ENCODE results near the gene SYNE2.

The SYNE2 gene

DNA sequence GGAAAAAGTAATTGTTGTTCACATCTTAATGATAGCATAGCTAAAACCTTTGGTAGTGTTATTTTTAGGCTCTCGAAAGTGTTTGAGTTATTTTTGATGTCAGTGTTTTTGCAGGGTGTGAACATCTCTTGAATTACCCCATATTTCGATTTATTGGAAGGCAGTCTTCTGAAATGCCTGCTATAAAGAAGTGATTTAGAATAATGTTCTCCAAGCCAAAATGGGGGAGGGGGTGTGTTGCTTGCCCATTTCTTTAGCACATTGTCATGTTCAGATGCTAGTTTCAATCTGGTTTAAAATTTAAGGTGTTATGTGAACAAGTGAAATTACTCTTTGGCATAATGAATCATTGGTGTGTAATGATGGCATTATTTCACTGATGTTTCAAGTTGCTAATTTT is 110.6 kb downstream of the SYNE2 start:
- DNase-seq (ENCODE audit: low read depth): no peak

DNA sequence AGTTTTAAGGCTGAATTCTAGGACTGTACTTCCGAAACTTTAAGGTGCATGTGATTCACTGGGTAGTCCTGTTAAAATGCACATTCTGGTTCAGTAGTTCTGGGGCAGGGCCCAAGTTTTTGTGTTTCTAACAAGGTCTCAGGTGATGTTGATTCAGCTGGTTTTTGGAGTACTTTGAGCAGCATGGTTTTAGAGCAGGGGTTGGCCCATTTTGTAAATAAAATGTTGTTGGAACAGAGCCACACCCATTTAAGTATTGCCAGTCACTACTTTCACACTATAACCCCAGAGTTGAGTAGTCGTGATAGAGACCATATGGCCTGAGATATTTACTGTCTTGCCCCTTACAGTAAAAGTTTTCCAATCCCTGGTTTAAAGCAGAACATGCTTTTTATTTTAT is 111.3 kb downstream of the SYNE2 start:
- no peak for DNase-seq (ENCODE audit: low read depth)

DNA sequence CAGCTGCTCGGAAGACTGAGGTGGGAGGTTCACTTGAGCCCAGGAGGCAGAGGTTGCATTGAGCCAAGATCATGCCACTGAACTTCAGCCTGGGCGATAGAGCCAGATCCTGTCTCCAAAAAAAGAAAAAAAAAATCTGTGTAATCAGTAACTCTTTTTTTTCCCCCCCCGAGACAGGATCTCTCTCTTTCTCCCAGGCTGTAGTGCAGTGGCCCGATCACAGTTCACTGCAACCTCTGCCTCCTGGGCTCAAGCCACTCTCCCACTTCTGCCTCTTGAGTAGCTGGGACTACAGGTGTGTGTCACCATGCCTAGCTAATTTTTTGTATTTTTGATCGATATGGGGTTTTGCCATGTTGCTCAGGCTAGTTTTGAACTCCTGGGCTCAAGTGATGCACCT is 113.6 kb downstream of the SYNE2 start:
- no peak for DNase-seq (ENCODE audit: low read depth)

DNA sequence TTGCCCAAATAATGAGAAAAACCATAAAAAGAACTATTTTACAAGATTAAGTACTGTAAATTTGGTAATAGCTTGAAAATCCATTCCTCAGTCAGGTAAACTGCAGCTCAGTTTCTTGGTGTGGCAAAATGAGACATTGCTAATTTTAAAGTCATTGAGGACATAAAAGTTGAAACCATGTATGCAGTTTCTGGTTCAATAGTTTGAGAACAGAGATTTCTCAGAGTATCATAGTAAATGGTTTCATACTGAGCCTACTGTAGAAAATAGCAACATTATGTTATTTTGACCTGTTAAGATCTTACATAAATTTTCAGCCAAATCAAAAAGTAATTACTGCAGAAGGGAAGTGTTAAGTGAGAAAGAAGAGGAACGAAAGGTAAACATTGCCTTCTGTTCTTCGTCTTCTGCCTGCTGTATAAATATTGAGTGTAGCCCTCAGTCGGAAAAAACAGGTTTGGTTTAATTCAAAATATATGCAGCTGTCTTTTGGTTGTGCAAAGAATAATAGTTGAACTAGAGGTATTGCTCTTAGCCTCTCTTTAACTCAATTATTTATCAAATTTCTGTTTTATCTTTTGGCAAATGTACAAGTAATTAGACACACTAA is 119.6 kb downstream of the SYNE2 start:
- DNase-seq (ENCODE audit: low read depth): no peak

DNA sequence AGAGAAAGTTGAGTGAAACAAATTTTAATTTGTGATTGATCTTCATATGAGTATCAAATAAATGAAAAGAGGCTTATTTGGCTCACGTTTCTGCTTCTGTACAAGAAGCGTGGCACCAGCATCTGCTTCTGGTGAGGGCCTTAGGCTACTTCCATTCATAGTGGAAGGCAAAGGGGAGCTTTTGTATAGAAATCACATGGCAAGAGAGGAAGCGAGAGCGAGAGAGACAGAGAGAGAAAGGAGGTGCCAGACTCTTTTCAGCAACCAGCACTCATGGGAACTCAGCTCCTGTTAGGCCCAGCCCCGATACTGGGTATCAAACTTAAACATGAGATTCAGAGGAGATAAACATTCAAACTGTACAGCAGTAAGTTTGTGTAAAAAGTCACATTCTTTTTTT is 121.4 kb downstream of the SYNE2 start:
- DNase-seq (ENCODE audit: low read depth): no peak

DNA sequence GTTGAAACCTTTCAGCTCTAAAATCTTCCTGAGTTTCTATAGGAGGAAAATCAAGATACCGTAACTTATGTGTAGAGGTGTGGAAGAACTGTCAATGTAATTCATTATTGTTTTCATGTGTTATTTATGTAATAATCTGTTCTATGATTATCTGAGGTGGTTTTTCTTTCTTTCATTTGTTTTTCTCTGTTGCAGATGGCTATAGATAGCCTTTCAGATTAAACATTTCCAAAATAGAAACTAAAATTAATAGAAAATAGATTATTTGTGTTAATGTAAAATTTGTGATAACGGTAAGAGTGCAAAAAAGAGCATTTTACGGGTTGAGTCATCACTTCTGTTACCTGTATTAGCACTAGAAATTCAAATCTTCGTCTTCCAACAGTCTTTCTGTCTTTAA is 128.8 kb downstream of the SYNE2 start:
- no peak for DNase-seq (ENCODE audit: low read depth)

DNA sequence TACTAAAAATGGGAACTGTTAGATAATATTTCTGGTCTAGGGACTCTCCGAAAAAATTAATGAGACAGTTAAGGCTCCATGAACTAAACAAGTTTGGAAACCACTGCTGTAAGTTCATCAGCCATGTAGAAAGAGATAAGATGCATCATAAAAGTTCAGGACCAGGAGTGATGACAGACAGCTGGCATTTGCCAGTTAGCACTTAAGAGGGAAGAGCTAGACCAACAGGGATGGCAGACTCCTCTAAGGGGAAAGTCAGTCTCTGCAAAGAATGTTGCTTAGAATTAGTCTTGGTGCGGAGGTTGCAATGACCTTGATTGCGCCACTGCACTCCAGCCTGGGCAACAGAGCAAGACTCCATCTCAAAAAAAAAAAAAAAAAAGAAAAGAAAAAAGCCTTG is 129.4 kb downstream of the SYNE2 start:
- no peak for DNase-seq (ENCODE audit: low read depth)

DNA sequence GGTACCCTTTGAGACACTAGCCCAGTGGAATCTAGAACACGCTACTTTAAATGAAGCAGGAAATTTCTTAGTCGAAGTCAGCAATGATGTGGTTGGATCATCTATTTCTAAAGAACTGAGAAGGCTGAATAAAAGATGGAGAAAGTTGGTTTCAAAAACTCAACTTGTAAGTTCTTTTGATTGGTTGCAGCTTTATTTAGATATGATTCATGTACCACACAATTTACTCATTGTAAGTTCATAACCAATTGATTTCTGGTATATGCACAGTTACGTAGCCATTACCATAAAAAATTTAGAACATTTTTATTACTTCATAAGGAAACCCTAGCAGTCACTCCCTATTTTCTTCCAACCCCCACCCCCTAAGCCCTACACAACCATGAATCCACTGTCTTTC is 129.8 kb downstream of the SYNE2 start:
- DNase-seq (ENCODE audit: low read depth): no peak

DNA sequence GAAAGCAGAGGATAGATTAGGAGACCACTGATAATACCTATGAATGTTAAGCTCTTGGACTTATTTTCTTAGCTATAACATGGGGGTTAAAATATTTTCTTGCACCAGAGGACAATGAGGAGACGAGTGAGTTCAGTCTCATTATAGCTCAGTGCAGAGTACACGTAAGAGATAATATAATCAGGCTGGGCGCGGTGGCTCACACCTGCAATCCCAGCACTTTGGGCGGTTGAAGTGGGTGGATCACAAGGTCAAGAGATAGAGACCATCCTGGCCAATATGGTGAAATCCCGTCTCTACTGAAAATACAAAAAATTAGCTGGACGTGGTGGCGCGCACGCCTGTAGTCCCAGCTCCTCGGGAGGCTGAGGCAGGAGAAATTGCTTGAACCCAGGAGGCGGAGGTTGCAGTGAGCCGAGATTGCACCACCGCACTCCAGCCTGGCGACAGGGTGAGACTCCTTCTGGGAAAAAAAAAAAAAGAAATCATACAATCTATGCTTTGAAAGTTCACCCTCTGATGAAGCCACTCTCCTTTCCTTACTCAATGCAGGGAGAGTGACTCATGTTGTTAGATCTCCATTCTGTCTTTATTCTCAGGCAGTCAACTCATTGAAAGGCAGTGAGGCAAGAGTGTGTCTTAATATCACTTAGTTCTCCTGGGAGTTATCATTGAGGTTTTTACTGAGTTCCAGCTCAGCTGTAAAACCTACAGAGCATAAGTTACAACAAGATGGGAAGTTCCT is 134.2 kb downstream of the SYNE2 start:
- DNase-seq (ENCODE audit: low read depth): no peak

DNA sequence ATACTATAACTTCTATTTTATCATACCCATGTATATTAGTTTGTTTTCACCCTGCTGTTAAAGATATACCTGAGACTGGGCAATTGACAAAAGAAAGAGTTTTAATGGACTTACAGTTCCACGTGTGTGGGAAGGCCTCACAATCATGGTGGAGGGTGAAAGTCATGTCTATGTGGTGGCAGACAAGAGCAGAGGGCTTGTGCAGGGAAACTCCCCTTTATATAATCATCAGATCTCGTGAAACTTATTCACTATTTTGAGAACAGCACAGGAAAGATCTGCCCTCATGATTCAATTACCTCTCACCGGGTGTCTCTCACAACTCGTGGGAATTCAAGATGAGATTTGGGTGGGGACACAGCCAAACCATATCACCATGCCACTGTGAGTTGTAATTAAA is 135.8 kb downstream of the SYNE2 start:
- no peak for DNase-seq (ENCODE audit: low read depth)

DNA sequence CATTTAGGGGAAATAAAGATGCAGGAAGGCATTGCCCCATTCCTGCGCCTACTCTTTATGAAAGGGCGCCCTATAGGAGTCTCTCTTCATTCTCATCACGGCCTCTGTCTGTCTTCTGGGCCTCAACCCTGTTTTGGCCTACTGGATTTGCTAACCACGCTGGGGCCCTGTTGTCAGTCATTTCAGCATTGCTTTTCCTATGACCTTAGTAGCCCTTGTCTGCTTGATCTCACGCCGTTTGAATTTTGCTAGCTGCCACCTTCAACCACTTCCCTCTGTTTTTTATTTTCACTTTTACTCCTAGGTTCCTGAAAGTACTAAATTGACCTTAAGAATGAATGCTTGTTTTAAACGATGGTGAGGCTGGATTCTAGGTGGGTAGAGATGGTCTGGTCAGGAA is 139.0 kb downstream of the SYNE2 start:
- DNase-seq (ENCODE audit: low read depth): no peak

DNA sequence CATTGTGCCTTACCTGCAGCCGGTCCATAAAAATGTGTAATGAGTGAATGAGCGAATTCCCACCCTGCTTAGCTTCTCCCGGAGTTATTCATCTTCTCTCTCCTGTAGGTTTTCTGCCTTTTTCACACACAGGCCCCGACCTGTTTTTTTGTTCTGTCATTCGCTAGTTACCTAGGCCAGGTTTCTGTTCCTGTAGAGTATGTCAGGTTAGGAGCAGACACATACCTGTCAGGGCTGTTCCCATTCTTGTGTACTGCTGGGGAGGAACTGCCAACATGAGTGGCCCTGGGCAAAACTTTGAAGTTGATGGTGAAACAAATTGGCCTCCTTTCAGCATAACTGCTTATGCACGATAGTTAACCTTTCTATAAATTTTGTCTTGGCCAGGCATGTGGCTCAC is 140.1 kb downstream of the SYNE2 start:
- DNase-seq (ENCODE audit: low read depth): no peak

DNA sequence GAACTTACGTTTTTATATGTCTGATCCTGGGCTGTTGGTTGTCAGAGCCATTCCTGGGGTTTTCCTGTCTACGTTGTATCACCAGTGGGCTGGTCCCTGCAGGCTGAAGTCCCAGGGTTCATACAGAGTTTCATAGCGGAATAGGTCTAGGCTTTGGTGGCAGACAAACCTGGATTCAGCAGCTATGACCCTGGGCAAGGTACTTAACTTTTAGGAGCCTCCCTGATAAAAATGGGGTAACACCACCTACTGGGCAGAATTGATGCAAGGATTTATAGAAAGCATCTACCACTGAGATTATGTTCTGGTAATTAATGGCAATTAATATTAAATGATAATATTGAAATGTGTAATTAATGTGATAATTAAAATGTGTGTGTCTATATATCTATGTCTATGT is 141.2 kb downstream of the SYNE2 start:
- DNase-seq (ENCODE audit: low read depth): no peak

DNA sequence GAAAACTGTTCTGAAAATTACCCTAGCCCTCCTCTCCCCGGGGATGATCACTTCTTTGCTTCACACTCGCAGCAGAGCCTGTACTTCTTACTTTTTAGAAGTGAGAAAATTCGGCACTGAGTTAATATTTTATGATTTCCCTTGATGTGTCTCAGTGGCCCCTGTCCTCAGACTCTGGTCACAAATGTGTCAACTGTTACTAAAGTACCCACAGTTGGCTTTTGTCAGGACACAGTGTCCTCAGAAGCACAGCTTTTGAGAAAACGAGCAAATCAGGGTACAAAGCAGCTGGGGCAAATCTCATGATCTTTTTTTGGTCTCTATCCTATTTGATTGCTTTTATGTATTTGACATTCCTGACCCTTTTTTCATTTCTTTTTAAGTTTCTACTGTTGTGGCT is 142.5 kb downstream of the SYNE2 start:
- no peak for DNase-seq (ENCODE audit: low read depth)

DNA sequence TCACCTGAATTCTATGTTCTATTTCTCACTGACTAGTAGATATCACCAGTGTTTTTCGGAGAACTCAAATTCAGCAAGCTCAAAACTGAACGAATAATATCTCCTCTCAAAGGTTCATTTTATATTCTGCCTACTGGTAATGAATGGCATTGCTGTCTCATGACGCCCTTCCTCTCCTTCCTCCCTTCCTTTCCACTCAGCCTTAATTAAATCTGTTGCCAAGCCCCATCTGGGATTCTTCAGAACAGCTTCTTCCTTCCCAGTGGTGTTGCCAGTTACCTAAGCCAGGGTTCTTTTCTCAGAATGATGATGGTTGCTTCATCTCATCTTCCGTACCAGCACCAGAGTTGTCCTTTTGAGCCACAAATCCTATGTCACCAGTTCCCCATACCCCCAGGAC is 143.2 kb downstream of the SYNE2 start:
- DNase-seq (ENCODE audit: low read depth): no peak

DNA sequence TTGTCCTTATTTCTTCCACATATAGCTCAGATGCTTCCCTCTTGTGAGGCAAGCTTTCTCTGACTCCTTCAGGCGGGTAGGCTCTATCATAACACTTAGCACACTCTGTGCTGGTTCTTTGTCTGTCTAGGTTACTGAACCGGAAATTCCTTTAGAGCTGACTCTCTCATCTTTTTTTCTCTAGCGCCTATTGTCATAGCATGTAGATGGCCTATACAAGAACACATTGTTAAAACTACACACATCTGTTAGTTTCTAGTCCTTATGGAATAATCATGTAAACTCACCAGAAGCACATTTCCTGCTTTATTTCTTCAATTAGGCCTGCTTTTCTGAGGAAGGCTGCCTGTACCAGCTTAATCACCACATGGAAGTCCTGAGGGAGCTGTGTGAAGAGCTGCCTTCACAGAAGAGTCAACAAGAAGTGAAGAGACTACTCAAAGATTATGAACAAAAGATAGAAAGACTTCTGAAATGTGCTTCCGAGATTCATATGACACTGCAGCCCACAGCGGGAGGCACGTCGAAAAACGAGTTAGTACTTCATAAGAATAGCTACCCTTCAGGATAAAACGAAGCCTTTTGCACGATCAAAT is 143.9 kb downstream of the SYNE2 start:
- no peak for DNase-seq (ENCODE audit: low read depth)

DNA sequence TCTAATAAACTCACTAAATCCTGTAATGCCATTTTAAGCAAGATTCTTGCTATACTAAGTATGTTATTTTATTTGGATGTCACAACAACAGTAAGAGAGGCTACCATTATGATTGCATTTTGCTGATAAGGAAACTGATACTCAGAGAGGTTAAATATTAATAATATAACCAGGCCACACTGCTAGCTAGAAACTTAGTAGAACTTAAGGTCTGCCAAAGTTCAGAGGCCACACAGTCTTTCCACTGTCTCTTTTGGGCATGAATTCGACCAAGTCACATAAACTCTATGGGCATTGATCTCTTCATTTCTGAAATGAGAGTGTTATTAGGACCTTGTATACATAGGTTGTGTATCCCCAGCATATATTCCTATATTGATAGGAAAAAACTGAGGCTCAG is 147.9 kb downstream of the SYNE2 start:
- DNase-seq (ENCODE audit: low read depth): no peak

DNA sequence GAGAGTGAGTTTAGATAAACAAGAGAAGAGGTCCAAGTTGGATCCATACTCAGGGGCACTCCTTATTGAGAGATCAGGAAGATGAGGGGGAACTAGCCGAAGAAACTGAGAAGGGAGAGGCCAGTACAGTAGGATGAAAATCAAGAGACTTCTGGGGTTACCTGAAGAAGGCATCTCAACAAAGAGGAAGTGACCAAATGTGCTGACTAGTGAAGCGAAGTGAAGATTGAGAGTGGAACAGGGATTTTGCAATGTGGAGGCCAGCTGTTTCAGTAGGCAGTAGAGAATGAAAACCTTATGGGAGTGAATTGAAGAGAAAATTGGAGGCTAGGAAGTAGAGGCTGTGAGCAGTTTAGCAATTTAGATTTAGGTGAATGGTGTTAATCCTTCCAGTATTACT is 153.0 kb downstream of the SYNE2 start:
- no peak for DNase-seq (ENCODE audit: low read depth)

DNA sequence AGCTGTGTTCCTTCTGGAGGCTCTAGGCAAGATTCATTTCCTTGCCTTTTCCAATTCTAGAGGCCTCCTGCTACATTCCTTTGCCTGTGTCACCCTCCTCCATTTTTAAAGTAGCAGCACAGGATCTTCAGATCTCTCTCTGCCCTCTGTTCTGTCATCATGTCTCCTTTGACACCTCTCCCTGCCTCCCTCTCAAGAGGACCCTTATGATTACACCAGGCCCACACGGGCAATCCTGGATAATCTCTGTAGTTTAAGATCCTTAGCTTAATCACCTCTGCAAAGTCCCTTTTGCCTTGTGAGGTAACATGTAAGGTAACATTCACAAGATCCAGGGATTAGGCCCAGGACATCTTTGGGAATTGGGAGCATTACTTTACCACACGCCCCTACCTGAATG is 155.2 kb downstream of the SYNE2 start:
- DNase-seq (ENCODE audit: low read depth): no peak

DNA sequence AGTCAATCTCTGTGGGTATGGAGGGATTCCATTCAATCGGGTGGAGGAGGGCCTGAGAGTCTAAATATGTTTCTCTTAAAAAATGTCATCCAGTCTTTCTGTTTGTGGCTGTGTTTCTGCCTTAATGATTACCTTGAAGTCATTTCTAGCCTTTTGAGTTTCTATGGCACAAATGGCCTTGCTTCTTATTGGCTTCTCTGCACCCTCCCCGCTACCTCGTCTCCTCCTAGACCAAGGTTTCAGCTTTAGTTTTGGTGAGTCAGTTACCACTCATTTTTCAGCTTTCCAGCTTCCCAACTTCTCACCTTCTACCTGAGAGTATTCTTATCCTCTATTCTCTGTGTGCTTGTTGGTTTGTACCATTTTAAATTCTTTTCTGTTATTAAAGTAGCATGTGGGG is 159.2 kb downstream of the SYNE2 start:
- no peak for DNase-seq (ENCODE audit: low read depth)

DNA sequence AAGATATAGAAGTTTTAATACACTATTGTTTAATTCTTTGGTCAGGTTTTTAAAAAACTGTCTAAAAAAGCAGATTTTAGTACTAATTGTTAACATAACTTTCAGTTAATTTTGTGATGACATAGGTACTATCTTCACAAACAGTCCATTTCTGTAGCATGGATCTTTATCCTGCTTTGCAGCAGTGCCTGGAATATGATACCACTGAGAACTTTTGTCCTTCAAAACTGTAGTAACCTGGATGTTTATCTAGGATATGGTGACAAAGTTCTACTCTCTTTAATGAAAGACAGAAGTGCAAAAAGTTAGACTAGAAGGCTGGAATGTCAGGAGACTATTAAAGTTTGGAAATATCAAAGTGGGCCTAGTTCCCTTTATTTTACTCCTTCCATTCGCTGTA is 159.9 kb downstream of the SYNE2 start:
- DNase-seq (ENCODE audit: low read depth): no peak

DNA sequence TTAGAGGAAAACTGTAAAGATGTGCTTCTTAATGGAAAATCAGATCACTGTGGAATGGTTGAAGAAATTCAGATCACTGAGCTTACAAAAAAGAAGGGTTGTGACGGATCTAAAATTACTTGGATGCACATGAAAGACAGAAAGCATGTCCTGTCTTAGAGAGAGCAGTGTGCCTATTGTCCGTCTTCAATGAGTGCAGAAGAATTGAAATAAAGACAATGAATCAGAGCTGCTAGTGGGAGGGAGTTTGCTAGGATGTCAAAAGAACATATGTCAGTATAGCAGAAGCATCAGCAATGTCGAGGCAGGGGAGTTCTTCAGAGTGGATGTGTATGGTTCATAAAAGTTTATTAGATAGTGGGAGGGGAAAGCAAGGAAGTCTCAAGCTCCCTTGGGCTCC is 172.7 kb downstream of the SYNE2 start:
- DNase-seq (ENCODE audit: low read depth): no peak

DNA sequence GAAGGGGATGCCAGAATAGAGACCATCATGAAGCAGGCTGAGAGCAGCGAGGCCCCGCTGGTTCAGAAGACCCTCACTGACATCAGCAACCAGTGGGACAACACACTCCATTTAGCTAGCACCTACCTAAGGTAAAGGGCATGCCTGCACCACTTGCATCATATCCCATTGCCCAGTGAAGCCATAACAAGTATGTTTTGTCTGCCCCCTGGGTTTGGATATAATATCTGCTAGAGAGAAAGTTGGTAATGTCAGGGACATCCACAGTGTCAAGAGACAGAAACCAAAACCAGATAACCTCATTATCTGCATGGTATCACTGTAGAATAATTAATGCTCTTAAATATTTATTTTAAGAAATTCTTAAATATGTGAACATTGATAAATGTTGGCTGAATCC is 173.8 kb downstream of the SYNE2 start:
- no peak for DNase-seq (ENCODE audit: low read depth)

DNA sequence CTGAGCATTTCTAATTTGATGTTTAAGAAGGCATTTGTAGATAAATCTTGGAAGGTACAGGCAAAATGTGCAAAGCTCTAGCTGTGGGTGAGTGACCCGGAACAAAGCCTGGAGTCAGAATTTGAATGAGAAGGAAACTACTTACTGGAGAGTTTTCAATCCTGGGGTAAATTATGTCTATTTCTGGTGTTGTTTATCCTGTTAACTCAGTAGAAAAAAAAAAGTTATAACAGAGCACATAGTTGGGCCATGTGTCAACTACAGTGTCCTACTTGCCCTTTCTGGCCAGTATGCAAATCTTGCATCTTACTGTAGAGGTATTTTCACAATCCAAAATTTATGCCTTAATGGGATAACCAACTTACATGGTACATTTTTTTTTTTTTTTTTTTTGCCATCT is 182.3 kb downstream of the SYNE2 start:
- no peak for DNase-seq (ENCODE audit: low read depth)

All from activated T-helper 9 cell treated with anti-CD3 and anti-CD28 coated beads, Interleukin-2, amount 50 U/mL, for 16 hours (primary cell).